ENCODE results near the gene CEP131. TPM values are rescaled to one million over a fixed set of nuclear protein-coding genes. Genes with fewer than 3 reads are reported as not detected.

CEP131 gene
- total RNA-seq, 1 donor from 2014 or later = 28.7 TPM

GRCh38 chr17:81167638-81168037 lies 55.1 kb downstream of the CEP131 start:
- no peak for DNase-seq (ENCODE audit: low read depth)
- no peak for TF ChIP-seq CTCF (conservative IDR thresholded peaks at IDR 0.05; ENCODE audit: low read depth, low read length)
- no peak overlapping the region for H3K4me3 ChIP-seq (ENCODE audit: low read depth, low read length)

DNA sequence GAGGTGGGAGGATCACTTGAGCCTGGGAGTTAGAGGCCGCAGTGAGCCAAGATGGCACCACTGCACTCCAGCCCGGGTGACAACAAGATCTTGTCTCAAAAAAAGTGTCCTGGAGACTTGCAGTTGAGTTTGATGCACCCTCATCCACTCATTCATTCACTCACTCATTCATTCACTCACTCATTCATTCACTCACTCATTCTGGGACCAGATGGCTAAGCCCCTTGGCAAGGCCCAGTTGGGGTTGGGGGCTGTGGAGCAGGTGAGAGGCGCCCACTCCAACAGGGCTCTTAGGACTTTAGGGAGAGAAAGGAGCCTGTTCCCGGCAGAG lies 55.6 kb downstream of the CEP131 start:
- TF ChIP-seq CTCF (conservative IDR thresholded peaks at IDR 0.05; ENCODE audit: low read depth, low read length) = no peak
- DNase-seq (ENCODE audit: low read depth) = no peak
- no peak overlapping the region for H3K4me3 ChIP-seq (ENCODE audit: low read depth, low read length)

DNA sequence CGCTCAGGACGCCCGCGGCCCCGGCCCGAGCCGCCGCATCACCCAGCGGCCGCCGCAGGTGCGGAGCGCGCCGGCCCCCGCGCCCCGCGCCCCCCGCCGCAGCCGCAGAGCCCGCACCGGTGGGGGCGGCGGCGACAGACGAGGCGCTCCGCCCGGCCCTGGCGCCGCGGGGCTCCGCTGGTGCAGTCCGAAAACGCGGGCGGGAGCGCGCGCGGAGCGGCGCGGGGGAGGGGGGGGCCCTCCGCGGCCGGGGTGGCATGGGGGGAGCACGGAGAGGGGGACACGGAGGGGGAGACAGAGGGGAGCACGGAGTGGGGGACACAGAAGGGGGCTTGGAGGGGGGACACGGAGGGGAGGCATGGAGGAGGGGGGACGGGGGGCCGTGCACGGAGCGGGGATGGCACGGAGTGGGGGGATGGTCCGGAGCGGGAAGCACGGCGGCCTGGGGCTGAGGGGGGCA lies 56.7 kb downstream of the CEP131 start, which contains the start of gene AATK:
Gene AATK (minus strand): TSS at position 189 of the 460 bp plus-strand sequence. CDS start 229 bp downstream, outside the sequence.
- no peak within 1 kb of the TSS for H3K4me3 ChIP-seq (ENCODE audit: low read depth, low read length)
- TF ChIP-seq CTCF (conservative IDR thresholded peaks at IDR 0.05; ENCODE audit: low read depth, low read length) = no peak
- DNase-seq (ENCODE audit: low read depth) = no peak

DNA sequence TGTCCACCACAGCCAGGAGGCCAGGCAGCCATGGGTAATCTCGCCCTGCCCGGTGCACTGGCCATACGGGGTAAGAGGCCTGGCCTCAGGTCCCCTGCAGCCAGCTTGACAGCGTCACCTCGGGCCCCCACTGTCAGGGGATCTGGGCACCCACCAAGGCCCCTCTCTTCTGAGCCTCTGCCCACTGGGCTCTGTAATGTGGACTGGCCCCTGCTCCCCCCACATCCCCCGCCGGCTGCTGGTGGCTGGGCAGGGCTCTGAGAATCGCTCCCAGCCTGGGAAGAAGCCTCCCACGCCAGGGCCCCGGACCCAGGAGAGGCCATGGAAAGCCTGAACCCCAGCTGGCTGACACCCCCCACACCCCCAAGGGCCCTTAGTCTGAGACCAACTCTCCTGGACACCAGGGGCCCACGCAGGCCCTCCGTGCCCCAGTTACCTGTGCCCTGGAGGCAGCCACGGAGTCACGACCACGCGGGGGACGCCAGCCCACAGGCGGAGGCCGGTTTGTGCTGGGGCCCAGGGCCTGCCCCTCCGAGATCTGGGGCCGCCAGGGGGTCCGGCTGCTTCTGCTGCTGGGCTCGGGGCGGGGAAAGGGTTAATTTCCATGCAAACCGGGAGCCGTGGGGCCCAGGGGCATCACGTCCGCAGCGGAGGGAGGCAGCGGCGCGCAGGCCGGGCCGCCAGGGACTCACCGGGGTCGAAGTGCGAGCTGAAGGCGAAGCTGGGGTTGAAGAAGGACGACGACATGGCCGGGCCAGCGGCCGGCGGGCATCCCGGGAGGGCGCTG lies 57.3 kb downstream of the CEP131 start, which contains the start of gene PVALEF:
Gene PVALEF (plus strand): TSS at position 262 of the 787 bp plus-strand sequence. CDS start 15,720 bp downstream, outside the sequence.
- no peak for DNase-seq (ENCODE audit: low read depth)
- no peak for TF ChIP-seq CTCF (conservative IDR thresholded peaks at IDR 0.05; ENCODE audit: low read depth, low read length)
- H3K4me3 ChIP-seq (ENCODE audit: low read depth, low read length) = no peak within 1 kb of the TSS

- DNase-seq (ENCODE audit: low read depth) = no peak
- TF ChIP-seq CTCF (conservative IDR thresholded peaks at IDR 0.05; ENCODE audit: low read depth, low read length) = no peak
- no peak overlapping the region for H3K4me3 ChIP-seq (ENCODE audit: low read depth, low read length)
Measured at GRCh38 chr17:81164371-81165245, 58.2 kb downstream of the CEP131 start.

GRCh38 chr17:81163703-81164370 lies 58.9 kb downstream of the CEP131 start:
- DNase-seq (ENCODE audit: low read depth) = no peak
- no peak for TF ChIP-seq CTCF (conservative IDR thresholded peaks at IDR 0.05; ENCODE audit: low read depth, low read length)
- H3K4me3 ChIP-seq (ENCODE audit: low read depth, low read length) = no peak overlapping the region

All from epithelial cell of proximal tubule (primary cell).